ENCODE results near the gene STAM. TPM values are rescaled to one million over a fixed set of nuclear protein-coding genes. Genes with fewer than 3 reads are reported as not detected.

Gene STAM
- total RNA-seq, 1 donor from 2014 or later, result 28.7 TPM

GRCh38 chr10:17765602-17766001 is 121.7 kb downstream of the STAM start:
- TF ChIP-seq CTCF (IDR thresholded peaks at IDR 0.05), result no peak
- ATAC-seq (ENCODE audit: low read depth) (no peak), DNase-seq (no peak)
- H3K27me3 Mint-ChIP-seq, result no peaks in the 10 kb centered on the region
- H3K36me3 Mint-ChIP-seq (ENCODE audit: low read depth), result no peaks in the 10 kb centered on the region
- POLR2A ChIA-PET, result no interaction called here
- CTCF ChIA-PET, result no interaction called here
- no peak overlapping the region for H3K27ac Mint-ChIP-seq
- H3K9me3 Mint-ChIP-seq, result peaks cover under 1% of the 10 kb centered on the region
- intact Hi-C loops (cut with micrococcal nuclease), result no loop called here
- H3K4me1 Mint-ChIP-seq, result no peaks in the 10 kb centered on the region
- no peak overlapping the region for H3K4me3 Mint-ChIP-seq

Other genes starting within 250 kb of the STAM start
- gene ST8SIA6, start 189.6 kb upstream of the STAM start, total RNA-seq, result 0.13 TPM in 1 of 2 replicates, not detected in the other
- gene HACD1, start 26.8 kb upstream of the STAM start, total RNA-seq, result 1.8 and 2.6 TPM in 2 replicates
- 0.09 and 0.10 TPM in 2 replicates for gene TMEM236, start 108.0 kb downstream of the STAM start, total RNA-seq
- gene MRC1, start 165.2 kb downstream of the STAM start, total RNA-seq, result 0.11 and 0.15 TPM in 2 replicates